GM13977 (cell line): Measurements from ENCODE around the gene CTNNAL1.

Experiments used
- DNase-seq: peaks from one replicate; pipeline ENCODE4 v3.0.0; 2012; ENCODE audit warnings: low spot score
- CTCF ChIP-seq: IDR thresholded peaks from 2 replicates; pipeline ENCODE4 v1.5.1; 2012; ENCODE audit warnings: mild to moderate bottlenecking, control low read depth; ENCODE audit not compliant: insufficient read depth; ENCODE audit errors: extremely low read depth, missing control alignments
- in situ Hi-C: fragments of 300-500 bp; cut with MboI; formaldehyde crosslinking; loops from one replicate; pipeline ENCODE4 v1.12.0; 2022; ENCODE audit warnings: low sequenced_read_pairs, low pct_unique_long_range_greater_than_20kb, mixed read lengths, inconsistent platforms; ENCODE audit not compliant: unreplicated experiment

Gene CTNNAL1

GRCh38 chr9:108956631-108957026 lies 56.7 kb downstream of the CTNNAL1 start:
- in situ Hi-C loops, result no loop called here
- no peak for TF ChIP-seq CTCF
- no peak for DNase-seq

GRCh38 chr9:108956022-108956630 lies 57.2 kb downstream of the CTNNAL1 start:
- no peak for TF ChIP-seq CTCF
- no peak for DNase-seq
- in situ Hi-C loops, result no loop called here

GRCh38 chr9:108953983-108954574 lies 59.2 kb downstream of the CTNNAL1 start:
- in situ Hi-C loops, result no loop called here
- DNase-seq, result peak; percentile 39
- TF ChIP-seq CTCF, result peak; percentile 60

GRCh38 chr9:108951578-108951977 lies 61.7 kb downstream of the CTNNAL1 start:
- no peak for DNase-seq
- no peak for TF ChIP-seq CTCF
- in situ Hi-C loops, result no loop called here

GRCh38 chr9:108950168-108950567 lies 63.1 kb downstream of the CTNNAL1 start:
- no peak for DNase-seq
- no peak for TF ChIP-seq CTCF
- in situ Hi-C loops, result no loop called here

- TF ChIP-seq CTCF, result no peak
- in situ Hi-C loops, result no loop called here
- no peak for DNase-seq
Measured at GRCh38 chr9:108939975-108940374, 73.3 kb downstream of the CTNNAL1 start.
